Left colon (tissue), 2 donors: ENCODE results near the gene PUSL1. TPM values are rescaled to one million over a fixed set of nuclear protein-coding genes. Genes with fewer than 3 reads are reported as not detected.

Experiments used
- ATAC-seq: fragments of 200-7000 bp; cut with Tn5 transposase; one replicate; pipeline ENCODE4 v1.9.1; 2020; ENCODE audit warnings: mild to moderate bottlenecking, moderate library complexity
- DNase-seq, 2 donors: peaks; one replicate each; pipeline ENCODE4 v3.0.0-alpha.2; 2020
- intact Hi-C, 2 donors: fragments of 100-400 bp; cut with DNase I in 1 of 2; cut with micrococcal nuclease in 1 of 2; formaldehyde crosslinking; loops; one replicate each; pipeline versions ENCODE4 v1.11.2 to v1.14.0; 2022; cut with DNase I, micrococcal nuclease
- total RNA-seq, 2 donors: library from RNA; stranded (reverse); fragmentation: NEBNext Ultra II Directional; extraction: Animal tissue kit (Norgen Biotek cat#: 25700); gene quantifications; one replicate each; pipeline ENCODE4 v1.2.1, GENCODE V29; 2021
- donor health status: DM: no; HTN: no; CAD: no.
- donor health status: DM: yes; HTN: yes; CAD: no.

The PUSL1 gene
- total RNA-seq, 2 donors from 2014 or later: 15.5 to 18.7 TPM

DNA sequence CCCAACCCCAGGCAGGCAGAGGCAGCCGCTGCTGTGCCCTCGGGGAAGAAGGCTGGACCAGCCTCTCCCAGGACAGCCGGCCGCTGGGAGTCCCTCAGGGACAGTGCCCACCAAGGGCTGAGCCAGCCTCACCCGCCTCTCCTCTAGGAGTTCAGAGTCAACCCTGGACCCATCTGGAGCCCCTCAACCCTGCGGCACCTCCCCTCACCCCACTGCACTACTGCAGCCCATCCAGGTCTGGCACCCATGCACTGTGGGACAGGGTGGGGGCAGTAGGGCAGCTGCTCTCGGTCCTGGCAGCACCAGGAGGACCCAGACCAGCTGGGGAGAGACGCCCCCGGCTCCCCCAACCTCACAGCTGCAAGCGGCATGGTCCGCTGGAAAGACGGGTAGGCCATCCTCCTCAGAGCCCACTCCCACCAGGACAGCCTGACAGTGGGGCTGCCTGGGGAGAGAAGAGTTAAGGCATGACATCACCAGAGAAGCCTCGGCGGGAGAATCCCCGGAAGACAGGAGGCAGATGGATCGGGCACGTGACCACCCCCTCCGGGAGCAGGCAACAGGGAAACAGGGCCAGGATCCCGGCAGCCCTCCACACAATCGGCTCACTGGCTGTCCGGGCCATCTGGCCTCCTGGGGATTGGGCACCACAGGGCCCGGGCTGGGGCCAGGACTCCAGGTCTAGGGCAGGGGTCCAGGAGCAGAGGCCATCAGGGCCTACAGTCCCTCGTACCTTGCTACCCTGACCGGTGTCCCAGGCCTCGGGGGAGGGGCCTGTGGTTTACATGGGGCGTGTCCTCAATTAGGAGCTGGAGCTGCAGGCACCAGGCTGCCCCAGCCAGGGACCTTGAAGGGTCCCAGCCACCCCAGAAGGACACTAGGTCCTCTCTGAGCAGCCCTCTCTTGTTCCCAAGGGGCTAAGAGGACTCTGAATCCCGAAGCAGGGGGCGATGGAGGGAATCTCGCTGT is 3.8 kb upstream of the PUSL1 start:
- peak; percentile 9 for ATAC-seq
- intact Hi-C loops: no loop called here
- DNase-seq: peak; percentile 79 to 84

DNA sequence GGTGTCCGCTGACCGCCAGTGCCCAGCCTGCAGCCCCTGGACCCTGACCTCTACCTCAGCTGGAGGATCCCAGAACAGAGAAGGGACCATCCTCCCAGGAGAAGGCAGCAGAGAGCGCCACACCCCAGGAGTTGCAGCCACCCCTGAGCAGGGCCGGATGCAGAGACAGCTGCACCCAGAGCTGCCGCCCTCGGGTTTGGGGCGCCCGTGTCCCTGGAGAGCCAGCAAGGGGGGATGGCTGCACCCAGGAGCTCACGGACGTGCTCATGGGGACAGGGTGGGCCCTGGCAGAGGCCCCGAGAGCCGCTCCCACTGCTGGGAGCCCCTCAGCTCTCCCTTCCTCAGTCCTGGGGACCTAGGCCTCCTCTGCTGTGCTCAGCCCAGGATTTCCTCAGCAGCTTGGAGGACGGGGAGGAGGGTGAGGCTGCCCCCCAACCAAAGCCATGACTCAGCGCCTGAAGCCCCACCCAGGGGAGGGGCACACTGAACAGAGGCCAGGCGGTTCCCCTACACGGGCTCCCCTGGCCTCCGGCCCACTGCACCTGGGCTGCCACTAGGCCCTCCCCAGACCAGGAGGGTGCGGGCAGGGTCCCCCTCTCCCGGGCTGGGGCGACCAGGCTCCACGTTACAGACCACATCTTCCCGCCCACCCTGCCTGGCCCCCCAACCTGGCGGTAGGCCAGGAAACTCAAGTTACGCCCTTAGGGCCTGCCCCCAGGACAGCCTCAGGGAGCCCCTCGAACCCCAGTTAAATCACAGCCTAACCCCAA is 2.9 kb upstream of the PUSL1 start:
- ATAC-seq (peak; percentile 42), DNase-seq (peak; percentile 85 to 90)
- intact Hi-C loops: no loop called here

DNA sequence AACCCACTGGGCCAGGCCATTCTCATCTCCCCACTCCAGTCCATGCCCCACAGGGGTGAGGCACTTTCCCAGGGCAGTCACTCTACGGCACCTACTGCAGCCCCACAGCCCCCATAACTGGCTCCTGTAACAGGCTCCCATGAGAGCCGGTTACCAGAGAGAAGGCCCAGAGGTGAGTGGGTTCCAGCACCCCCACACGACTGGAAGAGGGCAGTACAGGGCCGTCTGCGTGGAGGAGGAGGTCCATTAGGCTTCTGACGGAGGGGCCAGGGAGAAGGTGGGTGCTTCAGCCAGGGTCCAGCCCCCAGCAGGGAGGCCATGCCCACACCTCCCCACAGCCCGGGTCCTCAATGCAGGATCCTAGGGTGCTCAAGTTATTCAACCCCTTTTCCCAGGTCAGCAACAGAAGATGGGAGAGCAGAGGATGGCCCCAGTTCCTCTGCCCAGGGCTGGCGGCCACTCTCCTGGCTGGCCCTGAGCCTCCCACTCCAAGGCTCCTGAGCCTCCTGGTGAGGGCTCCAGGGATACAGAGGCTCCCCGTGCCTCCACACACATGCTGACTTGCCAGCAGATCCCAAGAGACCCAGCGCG is 2.2 kb upstream of the PUSL1 start:
- ATAC-seq: no peak
- intact Hi-C loops: no loop called here
- no peak for DNase-seq

DNA sequence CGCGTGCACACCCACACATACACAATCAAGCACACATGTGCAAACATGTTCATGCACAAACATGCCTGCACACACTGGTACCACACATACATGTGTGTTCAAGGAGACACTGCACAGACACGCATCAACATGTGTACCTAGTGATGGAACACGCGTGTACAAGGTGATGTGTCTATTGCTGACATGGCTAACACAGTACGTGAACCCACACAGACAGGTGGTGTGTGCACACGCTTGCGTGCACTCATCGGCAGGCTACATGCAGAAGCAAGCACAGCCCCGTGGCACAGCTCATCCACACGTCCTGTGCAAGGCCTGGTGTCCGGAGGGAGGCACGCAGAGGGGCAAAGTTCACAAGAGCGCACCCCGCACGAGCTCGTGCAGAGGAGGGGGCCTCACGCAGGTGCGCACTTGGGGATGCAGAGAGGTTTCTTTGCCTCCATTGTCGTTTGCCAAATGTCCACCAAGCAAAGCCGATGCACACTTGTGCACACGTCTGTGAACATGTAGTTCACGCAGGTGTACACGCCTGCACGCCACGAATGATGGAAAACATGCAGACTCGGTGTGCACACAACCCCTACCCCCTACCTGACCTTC is 1.6 kb upstream of the PUSL1 start:
- DNase-seq: no peak
- intact Hi-C loops: no loop called here
- ATAC-seq: no peak

DNA sequence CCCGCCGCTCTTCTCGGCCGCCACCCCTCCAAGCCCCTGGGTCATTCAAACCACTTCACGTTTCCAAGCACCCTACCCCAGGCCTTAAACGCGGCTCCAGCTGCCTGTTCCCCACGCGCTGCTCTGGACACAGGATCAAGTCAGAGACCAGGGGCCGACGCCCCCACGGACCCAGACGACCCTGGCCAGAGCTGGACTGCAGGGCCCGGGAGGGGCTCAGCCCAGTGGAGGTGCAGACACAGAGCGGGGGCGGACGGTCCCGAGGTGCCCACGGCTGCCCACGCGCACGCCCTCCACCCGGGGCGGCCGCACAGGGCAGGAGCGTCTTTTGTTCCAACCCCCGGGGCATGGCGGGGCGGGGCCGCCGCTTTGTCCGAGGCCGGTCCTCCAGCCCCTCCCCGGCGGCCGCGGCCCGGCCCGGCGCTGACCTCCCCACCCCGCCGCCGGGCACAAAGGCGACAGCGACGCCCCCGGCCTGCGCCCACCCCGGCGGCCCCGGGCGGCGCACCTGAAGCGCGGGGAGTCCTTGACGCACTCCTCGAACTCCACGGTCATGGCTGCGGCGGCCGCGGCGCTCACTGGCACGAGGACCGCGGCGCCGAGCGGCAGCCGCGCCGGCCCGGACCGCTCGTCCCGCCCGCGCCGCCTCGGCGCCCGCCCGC is 1.0 kb upstream of the PUSL1 start:
- ATAC-seq: no peak
- peak in 1 of 2 donors; percentile 75 for DNase-seq
- intact Hi-C loops: no loop called here

DNA sequence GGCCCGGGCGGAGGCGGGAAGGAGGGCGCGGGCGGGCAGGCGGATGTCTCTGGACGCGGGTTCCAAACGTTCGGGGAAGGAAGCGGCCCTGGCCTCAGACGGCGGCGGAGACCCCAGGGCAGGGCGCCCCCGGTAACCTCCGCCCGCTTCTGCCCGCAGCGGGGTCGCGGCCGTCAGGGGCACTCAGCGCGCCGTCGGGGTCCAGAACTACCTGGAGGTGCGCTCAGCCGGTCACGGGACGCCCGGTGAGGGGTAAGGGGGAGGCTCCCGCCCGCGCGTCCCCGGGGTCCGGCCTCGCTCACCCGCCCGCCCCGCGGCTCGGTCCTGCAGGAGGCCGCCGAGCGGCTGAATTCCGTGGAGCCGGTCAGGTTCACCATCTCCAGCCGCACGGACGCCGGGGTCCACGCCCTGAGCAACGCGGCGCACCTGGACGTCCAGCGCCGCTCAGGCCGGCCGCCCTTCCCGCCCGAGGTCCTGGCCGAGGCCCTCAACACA is 406 bp downstream of the PUSL1 start:
- intact Hi-C loops: no loop called here
- DNase-seq: no peak
- peak; percentile 2 for ATAC-seq

DNA sequence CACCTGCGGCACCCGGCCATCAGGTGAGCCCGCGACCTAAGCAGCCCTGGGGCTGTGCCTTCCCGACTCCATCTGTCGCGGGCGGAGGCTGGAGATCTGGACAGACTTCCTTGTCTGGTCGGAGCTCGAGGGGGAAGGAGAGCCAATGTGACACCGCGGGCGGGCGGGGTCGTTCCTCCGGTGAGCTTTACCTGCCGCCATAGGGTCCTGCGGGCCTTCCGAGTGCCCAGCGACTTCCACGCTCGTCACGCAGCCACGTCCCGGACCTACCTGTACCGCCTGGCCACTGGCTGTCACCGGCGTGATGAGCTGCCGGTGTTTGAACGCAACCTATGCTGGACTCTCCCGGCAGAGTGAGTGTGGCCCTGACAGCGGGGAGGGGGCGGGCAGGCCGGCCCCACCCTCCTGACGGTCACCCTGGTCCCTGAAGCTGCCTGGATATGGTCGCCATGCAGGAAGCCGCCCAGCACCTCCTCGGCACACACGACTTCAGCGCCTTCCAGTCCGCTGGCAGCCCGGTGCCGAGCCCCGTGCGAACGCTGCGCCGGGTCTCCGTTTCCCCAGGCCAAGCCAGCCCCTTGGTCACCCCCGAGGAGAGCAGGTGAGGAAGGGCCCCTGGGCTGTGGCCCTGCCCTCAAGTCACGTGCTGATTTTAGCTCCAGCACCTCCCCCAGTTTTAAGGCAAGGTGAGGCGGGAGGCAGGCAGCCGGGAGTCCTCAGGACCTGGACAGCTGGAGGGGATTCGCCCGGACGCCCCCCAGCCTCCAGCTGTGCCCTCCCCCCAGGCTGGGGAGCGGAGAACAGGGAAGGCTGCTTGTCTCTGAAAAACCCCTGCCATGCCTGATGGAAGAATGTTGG is 1.1 kb downstream of the PUSL1 start:
- ATAC-seq (peak; percentile 22), DNase-seq (peak; percentile 58 to 73)
- intact Hi-C loops: no loop called here

DNA sequence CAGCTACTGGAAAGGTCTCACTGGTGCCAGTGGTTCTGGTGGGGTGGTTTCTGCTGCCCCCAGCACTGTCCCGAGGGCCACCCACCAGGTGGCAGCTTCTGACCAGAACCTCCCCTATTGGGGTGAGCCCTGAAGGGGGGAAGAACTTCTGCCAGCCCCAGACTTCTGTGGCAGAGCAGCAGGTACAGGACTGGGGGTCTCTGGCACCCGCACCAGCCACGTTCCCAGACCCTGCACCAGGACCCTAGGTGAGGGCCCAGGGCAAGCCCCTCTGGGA is 1.6 kb downstream of the PUSL1 start:
- DNase-seq (no peak), ATAC-seq (no peak)
- intact Hi-C loops: no loop called here

DNA sequence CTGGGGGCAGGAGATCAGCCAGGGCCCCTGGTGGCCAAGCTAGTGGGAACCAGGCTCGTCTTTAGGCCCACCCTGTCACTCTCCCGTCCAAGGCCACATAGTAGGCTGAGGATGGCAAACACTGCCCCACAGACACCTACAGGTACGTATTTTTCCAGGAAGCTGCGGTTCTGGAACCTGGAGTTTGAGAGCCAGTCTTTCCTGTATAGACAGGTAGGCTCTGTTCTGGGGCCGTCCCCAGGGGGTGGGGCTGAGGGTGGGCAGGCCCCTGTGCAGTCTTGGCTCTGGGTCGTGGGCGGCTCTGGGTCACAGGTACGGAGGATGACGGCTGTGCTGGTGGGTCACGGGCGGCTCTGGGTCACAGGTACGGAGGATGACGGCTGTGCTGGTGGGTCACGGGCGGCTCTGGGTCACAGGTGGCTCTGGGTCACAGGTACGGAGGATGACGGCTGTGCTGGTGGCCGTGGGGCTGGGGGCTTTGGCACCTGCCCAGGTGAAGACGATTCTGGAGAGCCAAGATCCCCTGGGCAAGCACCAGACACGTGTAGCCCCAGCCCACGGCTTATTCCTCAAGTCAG is 2.2 kb downstream of the PUSL1 start:
- ATAC-seq (no peak), DNase-seq (no peak)
- intact Hi-C loops: no loop called here

DNA sequence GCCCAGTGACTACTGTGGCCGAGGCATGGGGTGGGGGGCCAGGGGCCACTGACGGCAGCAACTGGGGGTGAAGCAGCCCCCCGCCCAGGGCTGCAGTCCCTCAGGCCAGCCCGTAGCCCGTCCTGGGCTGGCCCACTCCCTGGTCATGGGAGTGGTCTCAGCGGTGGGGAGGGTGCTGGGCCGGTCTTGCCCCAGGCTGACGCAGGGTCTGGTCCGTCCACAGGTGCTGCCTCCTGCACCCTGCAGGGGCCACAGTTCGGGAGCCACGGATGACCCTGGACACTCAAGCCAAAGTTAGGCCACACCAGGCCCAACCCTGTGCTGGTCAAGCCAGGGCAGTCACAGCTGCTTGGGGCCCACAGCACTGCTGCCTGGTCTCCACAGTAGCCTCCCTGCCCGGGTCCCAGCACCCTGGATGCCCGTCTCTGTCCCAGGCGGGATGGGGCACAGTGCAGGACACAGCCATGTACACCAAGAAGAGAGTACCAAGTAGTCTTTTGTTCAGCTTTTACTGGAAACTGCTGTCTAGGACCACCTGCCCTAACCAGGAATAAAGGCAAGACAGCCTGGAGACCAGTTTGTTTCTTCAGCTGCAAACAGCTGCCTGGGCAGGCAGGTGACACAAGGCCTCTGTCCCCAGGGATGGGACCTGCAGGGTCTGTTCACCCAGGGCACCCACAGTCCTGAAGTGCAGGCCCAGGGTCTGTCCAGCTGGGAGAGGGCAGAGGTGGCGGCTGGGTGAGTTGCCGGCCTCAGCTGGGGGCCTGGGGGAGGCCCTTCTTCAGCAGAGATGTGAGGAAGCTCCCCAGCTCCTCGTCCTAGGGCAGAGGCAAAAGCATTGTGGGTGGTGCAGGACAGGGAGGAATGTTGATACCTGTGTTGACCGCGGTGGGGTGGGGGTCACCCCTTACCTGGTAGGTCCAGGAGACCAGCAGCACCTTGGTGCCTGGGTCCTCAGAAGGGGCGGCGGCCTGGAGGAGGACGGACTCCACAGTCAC is 3.0 kb downstream of the PUSL1 start:
- intact Hi-C loops: no loop called here
- DNase-seq: no peak

DNA sequence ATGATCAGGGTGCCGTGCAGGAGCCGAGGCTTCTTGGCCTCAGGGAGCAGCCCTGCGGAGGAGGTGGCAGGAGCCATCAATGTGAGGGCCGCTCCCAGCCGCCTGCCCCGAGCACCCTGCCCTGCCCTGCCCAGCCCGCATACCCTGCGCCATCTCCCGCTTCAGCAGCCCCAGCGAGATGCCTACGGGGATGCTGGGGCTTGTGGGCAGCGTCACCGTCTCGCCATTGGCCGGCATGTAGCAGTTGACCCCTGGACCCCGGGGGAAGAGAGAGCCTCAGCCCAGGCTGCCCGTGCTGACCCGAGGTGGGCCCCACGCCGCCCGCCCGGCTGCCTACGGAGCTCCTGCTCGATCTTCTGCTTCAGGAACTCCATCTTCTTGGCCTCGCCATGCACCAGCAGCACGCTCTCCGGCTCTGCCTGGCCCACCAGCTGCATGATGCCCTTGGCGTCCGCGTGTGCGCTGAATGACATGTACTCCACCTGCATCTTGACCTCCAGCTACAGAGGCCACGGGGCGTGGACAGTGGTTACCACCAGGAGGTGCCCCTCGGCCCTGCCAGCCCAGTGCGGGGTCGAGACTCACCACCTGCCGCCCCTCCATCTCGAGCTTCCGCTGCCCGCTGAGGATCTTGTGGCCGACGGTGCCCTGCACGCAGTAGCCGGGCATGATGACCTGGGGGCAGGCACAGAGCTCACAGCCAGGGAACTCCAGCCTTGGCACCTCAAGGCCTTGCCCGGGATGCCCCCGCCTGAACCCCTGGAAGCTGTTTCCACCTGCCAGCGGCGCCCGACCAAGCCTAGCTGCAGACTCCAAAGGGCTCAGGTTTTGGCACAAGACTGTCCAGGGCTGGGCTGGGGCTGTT is 4.3 kb downstream of the PUSL1 start:
- intact Hi-C loops: no loop called here
- DNase-seq (no peak), ATAC-seq (no peak)

More for the DNA sequence above, 3.0 kb downstream of the PUSL1 start:
- ATAC-seq: no peak

DNA sequence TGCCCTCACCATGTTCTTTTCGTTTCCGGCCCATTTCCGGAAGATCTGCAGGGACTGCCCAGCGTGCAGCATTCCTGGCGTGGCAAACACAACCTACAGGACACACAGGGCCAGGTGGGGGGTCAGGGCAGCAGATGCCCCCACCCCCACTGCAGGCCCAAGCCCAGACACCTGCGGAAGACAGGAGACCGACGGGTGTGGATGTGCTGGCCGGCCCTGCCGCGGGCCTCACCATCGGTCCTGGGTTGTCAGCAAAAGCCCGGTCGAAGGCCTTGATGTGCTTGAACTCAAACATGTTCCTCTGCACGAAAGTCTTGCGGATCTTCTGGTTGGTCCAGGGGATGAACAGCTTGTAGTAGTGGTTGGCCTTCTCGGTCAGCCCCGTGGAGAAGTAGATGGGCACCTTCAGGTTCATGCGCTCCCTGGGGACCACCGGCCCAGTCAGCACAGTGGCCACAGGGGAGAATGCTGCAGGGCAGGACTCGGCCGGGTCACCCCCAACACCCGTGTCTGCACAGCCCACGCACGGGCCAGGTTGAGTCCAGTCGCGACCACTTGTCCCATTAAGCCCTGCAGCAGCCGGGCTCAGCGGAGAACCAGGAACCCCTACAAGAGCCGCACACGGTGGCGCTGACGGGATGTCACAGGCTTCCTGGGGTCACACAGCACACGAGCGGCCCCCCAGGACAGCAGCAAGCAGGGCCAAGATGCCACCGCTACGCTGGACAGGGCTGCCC is 5.3 kb downstream of the PUSL1 start:
- ATAC-seq (no peak), DNase-seq (no peak)
- intact Hi-C loops: no loop called here

DNA sequence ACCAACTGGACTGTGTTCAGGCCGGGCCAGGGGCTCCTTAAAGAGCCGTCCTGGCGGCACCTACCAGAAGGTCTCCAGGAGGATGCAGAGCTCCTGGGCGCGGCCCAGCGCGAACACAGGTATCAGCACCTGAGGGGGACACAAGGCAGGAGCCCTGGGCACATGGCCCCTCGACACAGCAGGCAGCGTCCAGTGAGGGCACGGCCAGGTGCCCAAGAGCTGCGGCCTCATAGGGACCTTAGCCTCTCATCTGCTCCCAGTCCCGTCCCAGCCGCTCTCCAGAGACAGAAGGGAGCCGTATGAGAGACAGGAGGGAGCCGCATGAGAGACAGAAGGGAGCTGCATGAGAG is 5.8 kb downstream of the PUSL1 start:
- intact Hi-C loops: no loop called here
- DNase-seq (no peak), ATAC-seq (no peak)

DNA sequence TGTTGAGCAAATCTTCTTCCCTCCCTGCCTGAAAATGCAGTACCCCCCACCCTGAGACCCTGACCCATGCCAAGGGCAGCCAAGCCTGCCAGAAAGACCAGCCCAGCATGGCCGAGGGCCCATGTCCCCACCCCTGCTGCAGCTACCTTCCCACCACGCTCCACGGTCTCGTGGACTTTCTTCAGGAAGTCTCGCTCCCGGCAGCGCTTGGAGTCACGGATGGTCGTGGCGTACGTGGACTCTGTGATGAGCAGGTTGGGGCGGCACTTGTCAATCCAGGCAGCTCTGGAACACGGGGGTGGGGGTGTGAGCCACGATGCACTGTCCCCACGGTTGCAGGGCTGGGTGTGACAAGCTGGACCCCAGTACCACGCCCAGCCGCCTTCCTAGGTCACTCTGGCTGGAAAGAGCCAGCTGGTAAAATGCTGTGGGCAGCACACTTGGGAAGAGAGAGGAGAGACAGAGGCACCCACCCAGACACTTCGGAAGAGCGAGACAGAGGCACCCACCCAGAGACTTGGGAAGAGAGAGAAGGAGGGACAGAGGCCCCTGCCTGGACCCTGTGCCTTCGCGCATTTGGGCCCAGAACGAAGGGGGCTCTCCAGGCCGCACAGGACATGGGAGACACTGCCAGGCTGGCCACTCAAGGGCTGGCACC is 6.4 kb downstream of the PUSL1 start:
- no peak for DNase-seq
- no peak for ATAC-seq
- intact Hi-C loops: no loop called here
